GM15510 (cell line): Measurements from ENCODE around the gene IFNK.

ENCODE experiments used
- POLR2A ChIP-seq: IDR thresholded peaks from 3 replicates; pipeline ENCODE4 v1.6.1; 2011; ENCODE audit warnings: borderline replicate concordance; ENCODE audit not compliant: insufficient read length; ENCODE audit errors: extremely low read depth

IFNK gene

DNA sequence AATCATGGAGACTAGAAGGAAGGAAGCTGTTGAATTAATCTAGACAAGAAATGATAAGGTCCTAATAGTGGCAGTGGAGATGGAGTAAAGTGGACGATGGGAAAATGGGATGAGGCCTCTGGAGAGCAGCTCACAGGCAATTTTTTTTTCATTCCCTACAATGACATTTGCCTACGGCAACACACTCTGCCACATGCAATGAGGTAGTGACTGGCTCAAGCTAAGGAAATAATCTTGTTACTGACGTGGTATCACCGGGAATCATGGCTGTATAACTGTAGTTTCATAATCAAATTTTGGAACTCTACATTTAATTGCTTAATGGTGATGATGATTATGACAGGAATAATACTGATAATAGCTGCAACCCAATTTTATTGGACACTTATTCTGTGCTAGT is 17.6 kb downstream of the IFNK start:
- TF ChIP-seq POLR2A: no peak

DNA sequence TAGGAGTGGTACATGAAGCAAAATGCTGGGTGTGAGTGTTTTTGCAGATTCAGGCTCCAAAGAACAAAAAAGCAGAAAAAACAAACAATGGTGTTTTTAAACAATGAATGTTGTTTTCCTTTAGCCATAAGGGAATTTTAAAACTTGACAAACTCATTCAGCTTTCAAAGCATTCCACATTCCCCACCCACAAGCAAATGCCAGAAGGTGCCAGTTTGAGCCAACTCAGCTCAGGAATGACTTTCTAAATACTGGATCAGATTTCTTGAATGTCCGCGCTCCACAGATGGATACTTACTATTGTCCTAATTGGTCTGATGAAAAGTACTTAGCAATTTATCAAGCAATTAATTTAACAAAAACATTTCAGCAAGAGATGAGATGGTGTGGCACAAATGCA is 18.4 kb downstream of the IFNK start:
- TF ChIP-seq POLR2A: no peak

DNA sequence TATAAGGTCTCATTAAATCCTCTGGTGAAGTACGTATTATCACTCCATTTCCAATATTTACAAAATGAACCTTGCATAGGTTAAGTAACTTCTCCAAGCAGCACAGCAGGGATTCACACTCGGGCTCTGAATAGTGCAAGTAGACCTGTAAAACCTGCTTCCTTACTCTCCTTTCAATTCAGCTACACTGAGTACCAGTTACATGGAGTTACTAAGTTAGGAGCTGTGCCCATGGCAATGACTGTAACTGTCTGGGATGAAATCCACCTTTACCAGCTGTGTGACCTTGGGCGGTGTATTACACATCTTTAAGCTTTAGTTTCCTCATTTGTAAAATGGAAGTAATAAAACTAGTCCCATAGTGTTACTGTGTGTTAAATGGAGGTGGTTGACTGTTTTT is 21.4 kb downstream of the IFNK start:
- TF ChIP-seq POLR2A: no peak

DNA sequence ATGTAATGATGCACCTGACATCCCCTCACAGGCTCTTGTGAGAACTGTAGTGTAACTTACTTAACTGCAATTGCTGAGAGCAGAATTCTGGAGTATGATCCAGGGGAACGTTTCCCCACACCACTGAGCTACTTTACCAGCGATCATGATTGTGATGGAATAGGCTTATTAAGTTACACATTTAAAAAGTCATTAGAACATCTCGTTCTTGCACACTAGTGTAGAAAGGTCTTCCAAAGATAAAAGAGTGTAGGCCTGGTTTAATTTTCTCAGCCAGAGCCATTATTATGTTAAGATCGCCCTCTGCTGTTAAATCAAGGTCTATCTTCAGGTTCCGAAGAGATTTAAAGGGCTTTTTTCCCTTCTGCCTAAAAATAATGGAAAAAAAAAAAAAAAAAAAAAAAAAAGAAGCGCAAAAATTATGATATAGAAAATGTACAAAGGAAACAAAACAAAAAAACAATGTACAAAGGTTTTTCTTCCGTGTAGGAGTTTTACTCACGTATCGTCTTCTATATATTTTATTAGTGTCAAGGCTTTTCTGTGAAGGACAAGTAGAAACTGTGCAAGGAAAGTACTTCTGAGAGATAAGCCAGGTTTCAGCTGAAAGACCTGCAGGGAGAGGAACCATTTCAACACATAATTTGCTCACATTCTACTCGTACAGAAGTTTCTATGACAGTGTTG is 24.1 kb downstream of the IFNK start:
- no peak for TF ChIP-seq POLR2A

DNA sequence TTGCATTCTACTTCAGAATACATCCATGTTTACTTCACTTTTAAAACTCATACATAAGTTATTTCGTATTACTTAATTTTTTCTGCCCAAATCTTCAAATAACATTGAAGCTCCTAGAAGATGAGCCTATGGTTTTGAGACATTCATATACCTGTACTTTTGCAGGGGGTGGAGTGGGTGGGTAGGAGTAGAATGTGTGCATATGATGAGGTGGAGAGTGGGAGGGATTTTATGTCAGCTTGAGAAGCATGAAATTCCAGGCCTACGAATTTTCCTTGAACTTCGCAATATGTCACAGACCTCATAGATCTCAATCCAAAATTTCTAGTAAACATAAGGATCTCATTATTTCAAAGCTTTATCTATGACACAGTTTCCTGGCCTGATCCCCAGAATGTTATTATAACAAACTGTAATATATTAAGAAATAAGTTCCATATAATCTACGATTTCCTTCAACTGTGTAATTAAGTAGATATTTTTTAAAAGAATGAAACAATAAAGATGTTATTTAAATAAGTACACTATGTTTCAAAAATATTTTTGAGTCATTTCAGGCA is 25.2 kb downstream of the IFNK start:
- no peak for TF ChIP-seq POLR2A

DNA sequence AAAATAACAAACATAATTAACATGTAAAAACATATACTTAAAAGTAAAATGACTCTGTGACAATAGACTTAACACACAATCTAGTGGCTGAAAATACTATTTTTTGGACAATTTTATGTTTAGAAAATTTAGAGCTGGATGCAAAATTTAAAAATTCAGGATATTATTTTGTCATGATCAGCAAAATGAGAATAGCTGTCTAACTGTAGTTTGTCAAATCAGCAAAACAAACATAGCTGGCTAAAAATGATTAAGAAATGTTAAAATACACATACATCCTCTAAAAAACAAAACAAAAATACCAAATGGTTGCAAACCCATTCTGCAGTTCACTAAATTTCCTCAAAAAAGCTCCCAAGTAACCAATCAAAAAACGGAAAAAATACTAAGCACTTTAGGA is 30.6 kb downstream of the IFNK start:
- no peak for TF ChIP-seq POLR2A

DNA sequence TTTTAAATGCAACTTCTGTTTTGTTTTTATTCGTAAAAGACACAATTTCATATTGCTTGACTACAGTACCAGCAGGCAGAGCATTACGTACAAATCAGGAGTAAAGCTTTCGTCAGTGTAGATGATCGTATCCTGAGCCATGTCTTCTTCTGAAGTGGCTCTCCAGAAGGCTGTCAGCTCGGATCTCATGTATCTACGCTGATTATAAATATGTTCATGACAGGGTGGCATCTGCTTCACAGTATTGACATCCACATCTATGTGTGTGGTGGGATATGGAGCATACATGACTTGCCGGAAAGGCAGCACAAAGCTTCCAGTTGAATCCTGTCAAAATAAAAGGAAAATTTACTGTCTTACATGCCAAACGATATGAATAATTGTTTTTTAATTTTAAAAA is 32.4 kb downstream of the IFNK start:
- no peak for TF ChIP-seq POLR2A

DNA sequence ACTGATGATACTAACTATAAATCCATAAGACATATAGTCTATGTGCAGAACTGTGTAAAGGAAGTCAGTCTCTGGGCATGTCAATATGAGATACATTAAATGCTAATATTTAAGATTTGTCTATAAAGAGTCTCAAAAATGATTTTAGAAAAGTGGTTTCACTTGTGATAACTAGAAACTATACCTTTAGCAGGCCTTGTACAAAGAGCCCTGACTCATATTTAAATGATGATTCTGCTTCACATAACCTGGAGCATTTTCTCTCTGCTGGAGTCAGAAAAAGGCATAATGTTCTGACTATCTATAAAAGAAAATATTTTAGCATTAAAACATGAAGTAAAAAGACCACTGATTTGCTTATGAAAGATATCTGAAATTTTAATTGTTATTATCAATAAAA is 34.2 kb downstream of the IFNK start:
- TF ChIP-seq POLR2A: no peak

DNA sequence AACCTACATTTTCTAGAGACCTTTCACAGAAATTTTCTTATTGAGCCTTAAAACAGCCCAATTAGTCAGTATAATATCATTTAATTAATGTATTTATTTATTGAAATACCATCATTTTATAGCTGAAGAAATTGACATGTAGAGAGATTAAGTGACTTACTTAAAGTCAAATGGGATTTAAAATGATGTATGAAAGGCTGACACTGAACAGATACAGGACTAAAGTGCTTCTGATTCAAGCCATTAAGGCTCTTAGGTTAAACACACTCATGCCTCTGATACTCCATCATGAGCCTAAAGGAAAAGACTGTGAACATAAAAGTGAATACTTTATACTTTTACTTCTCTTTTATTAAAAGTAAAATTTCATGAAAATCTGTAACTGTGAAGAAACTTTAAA is 36.4 kb downstream of the IFNK start:
- no peak for TF ChIP-seq POLR2A

DNA sequence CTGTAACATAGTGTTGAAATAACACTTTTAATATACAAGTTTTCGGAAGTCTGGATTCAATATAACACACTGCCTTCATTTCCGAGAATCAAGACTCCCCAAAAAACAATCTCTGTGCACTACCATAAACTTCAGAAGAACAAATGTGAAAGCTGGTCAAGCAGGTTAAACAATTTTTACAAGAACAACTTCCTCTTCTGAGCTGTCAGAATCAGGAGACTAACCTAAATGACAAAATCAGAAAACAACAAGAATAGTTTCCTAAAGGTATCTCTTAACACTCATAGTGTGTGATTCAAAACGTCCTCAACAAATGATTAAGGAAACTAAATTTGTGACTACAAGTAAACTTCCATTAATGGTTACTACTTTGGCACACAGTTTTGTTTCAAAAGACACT is 37.6 kb downstream of the IFNK start:
- TF ChIP-seq POLR2A: no peak

DNA sequence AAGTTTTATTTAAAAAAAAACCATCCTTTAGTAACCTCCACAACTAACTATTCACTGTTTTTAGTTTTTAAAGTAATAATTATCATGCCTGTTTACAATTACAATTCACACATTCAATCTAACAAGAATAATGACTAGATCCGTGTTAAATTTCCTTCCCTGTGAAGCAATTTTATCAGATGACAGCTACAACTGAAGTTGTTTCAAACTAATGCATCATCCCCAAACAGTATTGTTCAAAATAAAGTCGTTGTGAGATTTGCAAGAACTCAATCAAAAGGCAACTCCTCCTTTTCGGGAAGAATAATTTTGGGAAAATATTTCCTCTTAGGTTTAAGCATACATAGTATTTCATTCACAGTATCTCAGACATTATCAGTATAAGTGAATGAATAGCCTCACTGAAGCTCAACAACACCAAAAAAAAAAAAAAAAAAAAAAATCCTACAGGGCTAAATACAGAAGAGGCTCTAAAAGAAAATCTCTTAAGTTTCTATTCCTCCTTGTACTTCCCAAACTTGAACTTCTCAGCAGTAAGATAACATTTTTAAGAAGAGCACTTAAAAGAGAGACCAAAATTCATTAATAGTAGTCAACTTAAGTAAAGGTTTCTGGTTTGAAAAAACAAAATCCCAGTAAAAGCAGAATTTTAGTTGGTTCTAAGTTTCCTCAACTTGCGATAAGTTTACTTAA is 39.8 kb downstream of the IFNK start:
- no peak for TF ChIP-seq POLR2A

DNA sequence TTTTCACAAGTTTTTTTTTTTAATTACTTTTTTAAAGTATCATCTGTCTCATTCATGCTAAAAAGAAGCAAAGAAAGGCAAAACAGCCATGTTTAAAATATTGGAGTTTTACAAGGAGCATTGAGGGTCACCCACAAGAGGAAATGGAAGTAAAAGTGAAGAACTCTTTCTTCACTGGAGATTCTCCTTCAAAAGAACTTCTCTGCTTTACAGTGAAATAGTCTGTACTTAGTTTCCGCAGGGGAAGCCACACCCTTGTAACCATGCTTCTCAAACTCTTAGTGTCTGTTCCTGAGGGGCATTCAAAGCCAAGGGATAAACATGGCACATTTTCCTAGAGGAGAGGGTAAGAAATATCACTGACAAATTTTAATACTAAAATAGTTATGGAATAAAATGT is 40.6 kb downstream of the IFNK start:
- TF ChIP-seq POLR2A: no peak

DNA sequence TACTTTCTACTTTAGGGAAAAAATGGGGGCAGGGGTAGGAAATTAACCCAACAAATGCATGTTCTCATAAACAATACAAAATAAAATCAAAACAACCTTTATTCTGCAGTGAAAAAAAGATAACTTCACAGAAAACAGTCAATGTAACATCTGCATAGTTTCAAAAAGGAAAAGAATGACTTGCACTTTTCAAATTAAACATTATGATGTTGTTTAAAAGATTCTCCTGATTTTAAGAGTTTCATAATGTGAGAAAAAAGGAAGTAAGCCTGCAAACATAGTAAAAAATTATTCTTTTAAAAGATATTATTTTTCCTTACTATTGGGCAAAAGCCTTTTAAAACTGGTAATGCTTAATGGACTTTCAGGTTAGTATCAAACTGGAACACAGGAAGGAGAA is 41.6 kb downstream of the IFNK start:
- no peak for TF ChIP-seq POLR2A

DNA sequence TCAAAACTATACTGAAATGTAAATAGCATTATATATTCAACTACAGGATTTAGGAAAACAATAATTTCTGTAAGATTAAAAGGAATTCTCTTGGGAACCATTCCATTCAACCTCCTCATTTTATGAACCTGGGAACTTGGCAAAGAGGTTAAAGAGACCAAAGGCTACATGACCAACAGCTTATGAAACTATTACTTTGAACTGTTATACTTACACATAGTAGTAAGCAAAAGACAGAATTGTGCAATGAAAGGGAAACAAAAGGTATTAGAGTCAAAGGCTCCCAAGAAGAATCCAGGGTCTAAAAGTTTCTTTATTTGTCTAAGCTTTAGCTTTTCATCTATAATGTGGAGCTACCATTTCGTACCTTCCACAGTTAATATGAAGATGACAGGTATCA is 42.0 kb downstream of the IFNK start:
- TF ChIP-seq POLR2A: no peak

DNA sequence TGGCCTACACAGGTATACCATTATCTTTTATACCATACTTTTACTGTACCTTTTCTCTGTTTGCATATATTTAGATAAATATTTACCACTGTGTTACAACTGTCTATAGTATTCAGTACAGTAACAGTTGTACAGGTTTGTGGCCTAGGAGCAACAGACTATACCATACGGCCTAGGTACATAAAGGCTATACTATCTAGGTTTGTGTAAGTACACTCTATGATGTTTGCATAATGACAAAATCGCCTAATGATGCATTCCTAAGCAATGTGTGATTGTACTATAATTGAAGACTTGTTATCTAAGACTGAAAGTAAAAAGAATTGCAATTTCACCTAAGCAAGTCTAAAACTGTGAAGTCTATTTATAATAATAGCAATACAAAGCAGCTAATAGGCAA is 45.3 kb downstream of the IFNK start:
- TF ChIP-seq POLR2A: no peak

DNA sequence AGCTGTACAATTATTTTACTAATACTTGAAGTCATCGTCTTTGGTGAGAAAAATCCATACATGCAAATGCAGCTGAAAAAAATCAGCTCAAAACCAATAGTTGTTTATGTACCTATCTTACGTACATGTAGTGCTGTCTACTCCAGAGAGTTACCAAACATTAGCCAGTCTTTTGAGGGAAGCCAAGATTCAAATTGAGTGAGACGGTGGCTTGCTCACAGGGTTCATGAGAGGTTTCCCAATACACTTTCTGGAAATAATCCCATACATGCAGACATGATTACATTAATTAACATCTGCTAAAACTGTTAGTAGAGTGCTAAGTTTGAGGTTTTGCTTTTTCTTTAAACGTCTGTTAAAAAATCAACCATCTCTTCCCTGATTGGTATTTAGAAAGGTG is 46.9 kb downstream of the IFNK start:
- TF ChIP-seq POLR2A: no peak
